ENCODE results near the gene NSMCE1.
A peak's percentile ranks its signal among the peaks of the same experiment; 100 is the strongest.

Gene NSMCE1

DNA sequence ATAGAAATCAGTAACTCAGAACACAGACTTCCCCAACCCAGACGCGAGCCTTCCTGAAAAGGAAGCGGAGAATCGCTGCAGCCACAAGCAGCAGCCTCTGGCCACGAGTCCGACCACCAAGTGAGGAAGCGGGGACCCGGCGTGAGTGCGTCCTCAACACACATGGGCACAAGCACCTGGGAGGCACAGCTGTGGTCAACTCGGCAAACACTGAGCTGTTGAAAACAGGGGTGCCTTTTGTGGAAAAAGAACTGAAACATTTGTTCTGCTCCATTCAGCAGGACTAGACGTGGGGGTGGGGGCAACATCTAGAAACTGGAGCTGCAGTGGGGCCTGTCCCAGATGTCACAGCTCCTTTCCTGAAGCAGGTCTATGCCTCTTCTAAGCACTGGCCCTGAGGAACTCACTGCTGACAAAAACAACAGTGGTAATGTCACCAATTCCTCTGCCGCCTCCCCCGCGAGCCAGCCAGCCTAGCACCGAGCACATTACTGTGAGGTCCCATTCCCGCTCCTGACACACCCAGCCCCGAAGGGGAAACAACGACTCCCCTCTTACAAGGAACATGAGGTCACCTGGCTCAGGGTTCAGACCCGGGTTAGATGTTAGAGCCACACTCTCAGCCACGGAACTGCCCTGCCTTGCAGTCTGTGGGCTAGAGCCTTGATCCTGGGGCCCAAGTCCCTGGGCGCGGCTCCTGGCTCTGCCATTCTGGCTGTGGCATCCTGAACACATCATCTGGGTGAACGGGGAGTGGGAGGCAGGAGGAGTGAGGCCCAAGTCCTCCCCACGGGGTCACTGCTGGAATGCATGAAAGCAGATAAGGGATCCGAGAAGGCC lies 36.3 kb downstream of the NSMCE1 start:
- DNase-seq: peak in 19 of 51 donors; percentile 14 to 69 (median 34)

DNA sequence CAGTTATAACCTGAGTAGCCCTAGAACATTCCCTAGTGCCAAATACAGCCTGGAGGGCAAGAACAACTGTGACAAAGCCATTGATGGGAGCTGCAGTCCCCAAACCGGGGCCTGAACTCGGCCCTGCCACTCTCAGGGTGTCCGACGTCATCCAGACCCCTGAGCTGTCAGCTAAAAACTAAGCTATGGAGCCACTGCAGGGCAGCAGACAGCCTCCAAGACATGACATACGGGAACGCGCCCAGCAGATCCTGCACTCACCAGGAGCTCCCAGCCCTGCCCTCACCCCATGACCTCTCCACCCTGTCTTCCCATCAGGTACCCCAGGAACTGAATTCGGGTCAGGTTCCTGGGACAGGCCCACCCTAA lies 36.9 kb downstream of the NSMCE1 start:
- no peak for DNase-seq

DNA sequence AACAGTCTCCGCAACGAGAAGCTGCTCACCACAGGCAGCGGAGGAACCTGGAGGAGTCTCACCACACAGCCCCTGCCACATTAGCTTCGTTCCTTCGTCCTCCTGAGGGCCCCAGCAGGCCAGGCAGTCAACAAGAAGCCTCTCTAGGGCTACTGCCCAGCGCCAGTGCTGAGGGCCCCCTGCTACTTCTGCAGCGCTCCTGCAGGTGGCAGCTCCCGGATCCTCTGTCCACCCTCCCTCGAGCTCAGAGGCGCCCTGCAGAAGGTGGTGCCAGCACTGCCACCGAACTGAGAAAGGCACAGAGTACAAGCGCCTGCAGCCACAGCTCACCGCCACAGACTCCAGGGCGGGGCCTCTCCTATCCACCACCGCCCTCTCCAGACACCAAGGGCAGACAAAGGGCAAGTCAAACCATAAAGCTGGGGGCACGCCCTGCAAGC lies 38.0 kb downstream of the NSMCE1 start:
- DNase-seq: no peak

DNA sequence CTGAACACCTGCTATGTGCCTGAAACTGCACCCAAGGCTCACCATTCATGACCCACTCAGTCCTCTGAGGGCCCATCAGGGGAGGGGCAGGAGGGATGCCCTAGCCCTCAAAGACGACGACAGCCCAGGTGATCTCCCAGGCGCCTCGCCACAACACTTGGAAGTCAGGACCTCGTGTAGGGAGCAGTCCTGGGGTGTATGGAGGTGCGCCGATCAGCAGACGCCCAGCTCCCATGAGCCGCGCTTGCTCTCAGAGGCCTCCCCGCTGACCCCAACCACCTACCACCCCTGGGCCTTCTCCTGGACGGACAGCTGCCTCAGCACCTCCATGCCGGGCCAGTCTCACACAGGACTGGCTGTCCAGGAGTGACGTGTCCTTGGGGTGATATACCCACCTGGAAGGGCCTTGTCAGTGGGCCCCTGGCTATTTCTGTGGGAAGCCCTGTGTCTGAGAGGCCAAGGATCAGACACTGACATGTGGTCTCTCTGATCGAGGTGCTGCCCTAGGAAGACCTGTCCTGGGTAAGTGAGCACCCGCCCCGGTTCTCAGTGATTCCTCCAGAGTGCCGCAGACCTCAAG lies 38.6 kb downstream of the NSMCE1 start:
- no peak for DNase-seq

DNA sequence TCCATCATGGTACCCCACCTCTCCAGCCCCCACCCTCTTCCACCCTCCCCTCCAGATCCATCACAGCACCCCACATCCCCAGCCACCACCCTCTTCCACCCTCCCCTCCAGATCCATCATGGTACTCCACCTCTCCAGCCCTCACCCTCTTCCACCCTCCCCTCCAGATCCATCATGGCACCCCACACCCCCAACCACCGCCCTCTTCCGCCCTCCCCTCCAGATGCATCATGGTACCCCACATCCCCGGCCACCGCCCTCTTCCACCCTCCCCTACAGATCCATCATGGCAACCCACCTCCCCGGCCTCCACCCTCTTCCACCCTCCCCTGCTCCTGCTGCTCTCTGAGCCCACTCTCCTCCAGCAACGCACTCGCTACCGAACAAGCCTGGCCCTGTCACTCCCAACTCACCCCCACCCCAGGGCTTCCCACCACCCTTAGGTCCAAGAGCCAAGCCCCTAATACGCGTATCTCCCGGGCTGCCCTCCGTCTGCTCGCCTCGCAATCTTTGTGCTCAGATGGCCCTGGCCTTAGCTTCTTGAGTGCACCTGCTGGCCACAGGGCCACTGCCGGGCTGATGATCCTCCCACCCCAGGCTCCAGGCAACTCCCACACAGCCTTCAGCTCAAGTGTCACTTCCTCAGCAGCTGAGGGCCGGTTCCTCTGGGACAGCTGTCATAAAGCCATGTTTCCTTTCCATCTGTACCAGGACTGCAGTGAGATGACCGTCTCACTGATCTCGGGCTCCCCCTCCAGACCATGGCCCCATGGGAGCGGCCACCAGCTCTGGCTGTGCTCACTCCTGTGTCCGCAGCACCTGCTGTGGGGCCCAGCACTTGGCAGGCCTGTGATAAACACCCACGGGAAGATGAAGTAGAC lies 39.7 kb downstream of the NSMCE1 start:
- no peak for DNase-seq

DNA sequence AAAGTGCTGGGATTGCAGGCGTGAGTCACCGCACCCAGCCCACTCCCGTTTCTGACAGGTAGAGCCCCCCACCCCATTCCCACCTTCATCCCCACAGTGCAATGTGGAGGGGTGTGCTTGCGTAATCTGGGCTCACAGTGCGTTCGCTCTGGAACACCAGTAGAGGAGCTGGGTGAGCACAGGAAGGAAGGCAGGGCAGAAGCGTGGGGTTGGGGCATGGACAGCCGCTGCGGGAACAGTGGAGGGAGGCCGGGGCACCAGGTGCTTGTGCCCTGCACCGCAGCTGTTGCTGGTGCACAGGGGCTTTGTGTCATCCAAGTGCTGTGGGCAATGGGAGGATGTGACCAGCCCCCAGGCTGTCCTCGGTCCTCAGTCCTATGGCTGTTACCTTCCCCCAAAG lies 40.5 kb downstream of the NSMCE1 start:
- DNase-seq: no peak

DNA sequence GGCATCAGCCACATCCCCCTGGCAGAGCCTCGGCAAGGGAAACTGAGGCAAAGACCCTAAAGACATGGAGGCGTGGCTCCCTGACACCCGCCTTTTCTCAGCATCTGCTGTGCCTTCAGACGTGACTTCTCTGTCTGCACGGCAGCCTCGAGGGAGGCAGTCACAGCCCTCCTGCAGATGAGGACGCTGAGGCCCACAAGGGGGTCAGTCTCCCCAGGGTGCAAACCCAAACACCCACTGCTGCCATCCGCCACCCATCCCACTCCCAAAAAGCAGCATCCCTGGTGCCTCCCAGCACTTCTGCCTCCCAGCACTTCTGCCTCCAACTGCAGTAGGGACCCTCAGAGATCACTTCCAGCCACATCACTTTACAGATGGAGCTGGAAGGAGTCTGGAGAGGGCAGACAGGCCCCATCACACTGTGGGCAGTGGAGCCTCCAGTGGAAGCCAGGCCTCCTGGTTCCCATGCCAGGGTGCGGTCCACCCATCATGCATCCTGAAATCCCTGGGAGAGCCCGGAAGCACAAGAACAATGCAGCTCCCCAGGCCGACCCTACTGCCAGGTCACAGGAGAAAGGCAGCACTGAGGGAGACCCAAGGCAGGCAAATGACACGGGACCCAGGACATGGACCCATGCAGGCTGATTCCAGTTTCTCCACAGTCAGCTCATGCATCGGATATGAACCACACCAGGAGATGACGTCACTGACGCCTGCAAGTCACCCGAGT lies 41.4 kb downstream of the NSMCE1 start:
- no peak for DNase-seq

DNA sequence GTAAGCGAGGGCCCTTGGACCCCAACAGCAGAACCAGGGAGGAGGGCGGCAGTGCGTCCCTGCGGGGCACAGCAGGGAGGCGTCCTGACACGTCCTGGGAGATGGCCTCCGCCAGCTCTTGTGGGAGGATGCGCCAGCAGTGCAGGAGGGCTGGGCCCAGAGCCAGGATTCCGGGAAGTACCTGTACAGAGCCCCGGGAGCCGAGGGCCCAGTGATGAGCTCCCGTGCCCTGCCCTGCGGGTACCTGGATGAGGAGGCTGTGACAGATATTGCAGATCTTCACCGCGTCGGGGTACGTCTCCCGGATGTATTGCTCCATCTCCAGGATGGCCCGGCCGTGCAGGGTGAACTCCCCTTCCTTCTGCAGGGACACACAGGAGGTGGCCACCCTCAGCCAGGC lies 42.1 kb downstream of the NSMCE1 start:
- DNase-seq: no peak

DNA sequence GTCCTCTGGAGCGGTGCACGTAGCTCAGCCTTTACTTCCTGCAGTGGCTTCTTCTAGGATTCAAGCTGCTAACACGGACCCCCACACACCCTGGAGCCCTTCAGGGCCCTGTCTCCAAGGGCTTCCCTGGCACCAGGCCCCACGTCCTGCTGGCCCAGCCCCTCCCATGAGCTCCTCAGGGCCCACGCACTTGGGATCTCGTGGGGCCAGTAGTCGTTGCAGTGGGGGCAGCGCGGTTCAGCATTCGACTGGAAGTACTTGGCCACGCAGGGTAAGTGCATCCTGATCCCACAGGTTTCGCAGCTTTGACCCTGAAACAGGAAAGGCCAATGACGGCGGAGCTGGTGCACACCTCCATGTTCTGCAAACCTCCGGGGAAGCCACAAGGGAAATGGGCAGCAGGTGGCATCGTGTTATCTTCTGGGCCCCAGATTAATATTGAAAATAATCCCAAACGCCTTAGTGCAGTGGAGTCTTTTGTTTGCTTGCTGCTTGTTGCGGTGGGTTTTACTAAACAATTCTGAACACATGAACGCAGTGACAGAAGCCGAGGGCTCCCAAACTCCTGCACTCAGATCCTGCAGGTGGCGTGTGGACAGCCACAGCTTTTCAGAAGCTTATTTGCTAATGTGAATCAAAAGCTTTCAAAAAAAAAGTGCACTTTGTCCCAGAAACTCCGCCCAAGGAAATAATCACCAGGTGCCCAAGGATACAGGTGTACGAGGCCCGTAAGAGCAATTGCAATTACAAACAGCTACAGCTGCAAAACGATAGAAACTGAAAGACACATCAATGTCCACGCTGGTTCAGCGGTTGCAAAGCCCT lies 42.8 kb downstream of the NSMCE1 start:
- DNase-seq: no peak

DNA sequence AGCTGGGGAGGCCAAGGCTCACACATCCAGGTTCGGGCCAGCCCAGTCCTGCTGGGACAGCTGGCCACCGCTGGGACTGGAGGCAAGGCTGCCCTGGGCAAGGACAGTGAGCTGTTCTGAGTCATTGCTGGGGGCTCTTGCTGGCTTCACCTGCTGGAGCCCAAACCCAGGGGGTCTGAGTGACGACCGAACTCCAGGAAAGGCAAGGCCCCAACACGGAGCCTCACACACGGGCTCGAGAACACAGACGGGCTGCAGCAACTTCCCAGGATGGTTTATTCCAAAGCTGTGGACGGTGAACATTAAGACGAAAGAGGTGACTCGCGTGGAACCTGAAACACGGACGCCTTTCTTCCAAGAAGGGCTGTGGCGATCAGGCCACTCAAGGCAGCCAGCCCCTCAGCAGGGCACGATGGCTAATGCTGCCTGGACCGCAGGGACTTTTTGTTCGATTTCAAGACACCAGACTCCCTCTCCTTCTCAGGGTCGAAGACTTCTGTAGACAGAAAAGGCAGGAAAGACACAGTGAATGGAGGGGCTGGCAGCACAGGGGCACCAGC lies 43.8 kb downstream of the NSMCE1 start:
- no peak for DNase-seq

DNA sequence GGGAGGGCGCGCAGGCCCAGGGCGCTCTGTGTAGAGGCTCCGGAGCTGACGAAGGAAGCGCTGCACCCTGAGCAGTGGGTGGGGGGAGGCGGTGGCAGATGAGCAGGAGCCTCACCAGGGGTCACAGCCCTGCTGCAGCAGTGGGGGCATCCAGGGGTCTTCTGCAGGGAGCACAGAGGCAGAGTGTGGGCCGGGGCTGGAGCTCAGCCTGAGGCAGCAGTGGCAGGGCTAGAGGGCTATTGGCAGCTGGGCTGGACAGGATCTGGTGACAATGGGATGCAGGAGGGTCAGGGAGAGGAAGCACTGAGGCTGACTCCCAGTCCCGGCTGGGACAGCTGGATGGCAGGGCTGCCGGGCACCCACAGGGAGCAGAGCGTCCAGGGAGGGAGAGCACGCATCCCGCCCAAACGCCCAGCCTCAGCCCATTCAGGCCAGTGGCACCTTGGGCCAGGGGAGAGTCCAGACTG lies 44.3 kb downstream of the NSMCE1 start:
- DNase-seq: no peak

DNA sequence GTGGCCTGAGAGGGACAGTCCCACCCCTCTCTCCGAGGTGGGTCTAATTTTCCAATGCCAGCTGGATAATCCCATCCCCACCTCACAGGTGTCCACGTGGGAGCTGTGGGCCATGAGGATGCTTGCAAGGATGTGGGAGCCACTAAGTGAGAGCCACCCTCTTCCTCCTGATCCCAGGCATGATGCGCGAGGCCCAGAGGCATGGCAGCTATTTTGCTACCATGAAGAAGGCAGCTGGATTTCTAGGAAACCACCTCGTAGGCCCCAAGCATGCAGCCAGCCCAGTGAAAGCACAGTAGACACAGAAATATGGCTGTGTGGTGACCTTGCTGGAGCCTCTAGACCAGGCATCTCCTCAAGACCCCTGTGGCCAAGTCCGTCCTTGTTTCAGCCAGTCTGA lies 44.9 kb downstream of the NSMCE1 start:
- no peak for DNase-seq

DNA sequence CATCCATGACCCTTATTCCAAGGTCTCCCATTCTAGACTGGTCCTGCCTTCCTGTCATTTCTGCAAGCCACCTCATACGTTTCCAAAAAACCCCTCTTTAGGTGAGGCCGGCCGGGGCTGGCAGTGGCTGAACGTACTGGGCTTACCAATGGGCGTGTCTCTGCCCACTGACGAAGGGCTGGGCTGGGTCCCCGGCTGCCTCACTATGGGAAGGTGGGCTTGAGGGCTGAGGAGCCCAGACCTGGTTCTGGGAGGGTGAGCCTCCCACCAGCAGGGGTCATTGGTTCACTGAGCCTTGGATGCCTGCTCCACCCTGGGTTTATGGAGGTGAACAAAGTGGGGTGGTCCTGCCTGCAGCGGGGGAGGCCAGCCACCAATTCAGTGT lies 45.4 kb downstream of the NSMCE1 start:
- DNase-seq: no peak

DNA sequence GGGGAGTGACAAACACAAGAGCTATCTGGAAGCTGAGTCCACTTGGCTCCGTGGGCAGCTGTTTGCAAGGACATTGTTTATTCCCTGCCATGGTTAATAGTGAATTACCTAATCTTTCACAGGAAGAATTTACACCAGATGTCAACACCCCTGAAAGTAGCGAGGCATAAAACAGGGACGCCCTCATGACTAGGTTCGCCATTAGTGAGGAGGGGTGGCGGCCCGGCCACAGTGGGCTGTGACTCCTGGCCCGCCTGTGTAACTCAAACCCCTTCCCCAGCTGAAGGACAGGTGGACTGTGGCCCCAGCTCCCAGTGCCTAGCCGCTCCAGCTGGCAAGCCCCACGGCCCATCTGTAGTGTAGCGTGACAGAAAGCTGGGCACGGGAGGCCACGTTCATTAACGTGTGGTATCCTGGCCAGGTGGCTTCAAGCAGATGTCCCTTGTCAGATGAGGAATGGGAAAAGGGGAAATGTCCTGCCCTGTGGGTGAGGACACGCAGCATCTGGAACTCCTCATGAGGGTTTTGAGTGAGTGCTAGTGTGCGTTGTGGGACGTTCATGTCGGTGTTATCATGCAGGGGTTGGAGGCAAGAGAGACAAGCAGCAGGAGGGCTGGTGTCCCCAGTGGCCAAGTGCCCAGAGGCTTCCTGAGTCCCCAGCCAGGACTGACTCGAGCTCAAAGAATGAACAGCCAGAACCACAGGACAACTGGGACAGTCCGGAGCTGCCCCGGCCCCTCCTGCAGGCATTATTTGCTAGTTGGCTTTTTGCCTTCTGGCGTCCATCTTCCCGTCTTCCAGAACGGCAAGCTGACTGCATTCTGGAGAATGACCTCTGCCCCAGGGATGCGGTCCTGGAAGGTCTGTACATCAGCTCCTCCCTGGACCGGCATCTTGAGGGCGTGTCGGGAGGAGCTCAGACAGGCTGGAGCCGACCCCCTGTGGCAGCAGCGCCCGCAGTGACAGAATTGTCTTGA lies 46.0 kb downstream of the NSMCE1 start:
- no peak for DNase-seq

DNA sequence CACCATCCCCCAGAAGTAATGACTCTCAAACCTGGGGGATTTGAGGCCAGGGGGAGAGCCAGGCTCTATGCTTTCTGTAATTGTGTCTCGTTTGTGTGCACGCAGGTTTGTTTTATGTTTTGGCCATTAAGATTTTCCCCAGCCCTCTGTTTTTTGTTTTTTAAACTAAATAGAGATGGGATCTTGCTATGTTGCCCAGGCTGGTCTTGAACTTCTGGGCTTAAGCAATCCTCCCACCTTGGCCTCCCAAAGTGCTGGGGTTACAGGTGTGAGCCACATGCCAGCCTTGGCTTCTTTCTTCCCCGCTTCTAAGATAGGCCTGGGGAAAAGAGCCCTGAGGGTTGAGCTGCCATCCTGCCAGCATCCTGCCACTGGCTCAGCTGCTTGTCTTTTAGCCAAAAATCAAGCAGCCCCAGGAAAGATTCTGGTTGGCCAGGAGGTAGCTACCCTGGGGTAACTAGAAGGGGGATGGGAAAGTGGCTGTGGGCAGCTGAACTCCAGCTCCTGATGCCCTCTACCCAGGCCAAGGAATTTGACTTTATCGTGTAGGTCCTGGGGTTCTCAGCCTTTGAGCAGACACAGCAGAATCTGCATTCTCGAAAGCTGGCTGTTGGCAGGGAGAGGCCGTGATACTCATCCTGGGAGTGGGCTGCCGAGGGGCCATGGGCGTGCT lies 46.9 kb downstream of the NSMCE1 start:
- no peak for DNase-seq

DNA sequence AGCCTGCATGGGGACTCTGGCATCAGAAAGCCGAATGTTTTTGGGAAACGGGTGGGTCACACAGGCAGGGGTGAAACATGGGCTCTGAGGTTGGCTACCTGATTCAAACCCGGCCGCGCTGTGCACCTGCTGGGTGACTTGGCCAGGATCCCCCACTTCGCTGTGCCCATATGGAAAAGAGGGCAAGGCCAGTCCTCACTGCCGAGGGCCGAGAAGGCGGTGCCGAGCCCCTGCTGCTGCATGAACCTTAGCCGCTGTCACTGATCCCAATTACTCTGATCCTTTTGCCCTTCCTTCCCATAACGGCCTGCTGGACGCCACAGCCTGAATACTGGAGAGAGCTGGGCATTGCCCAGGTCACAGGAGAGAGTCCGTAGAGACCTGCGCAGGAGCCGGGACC lies 47.6 kb downstream of the NSMCE1 start:
- DNase-seq: no peak

DNA sequence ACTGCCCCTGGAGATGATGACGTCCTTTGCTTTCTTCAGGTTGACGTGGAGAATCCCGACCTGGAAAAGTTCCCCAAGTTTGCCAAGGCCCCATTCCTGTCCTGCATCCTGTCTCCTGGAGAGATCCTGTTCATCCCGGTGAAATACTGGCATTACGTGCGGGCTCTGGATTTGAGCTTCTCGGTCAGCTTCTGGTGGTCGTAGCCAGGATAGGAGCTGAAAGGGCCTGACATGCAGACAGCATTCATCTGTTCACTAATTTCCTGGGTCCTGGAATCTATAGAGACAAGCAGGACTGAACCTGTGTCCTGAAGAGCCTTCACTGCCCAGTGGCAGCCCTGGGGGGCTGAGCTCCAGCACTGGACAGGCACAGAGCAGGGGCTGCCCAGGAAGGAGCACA lies 48.0 kb downstream of the NSMCE1 start:
- no peak for DNase-seq

DNA sequence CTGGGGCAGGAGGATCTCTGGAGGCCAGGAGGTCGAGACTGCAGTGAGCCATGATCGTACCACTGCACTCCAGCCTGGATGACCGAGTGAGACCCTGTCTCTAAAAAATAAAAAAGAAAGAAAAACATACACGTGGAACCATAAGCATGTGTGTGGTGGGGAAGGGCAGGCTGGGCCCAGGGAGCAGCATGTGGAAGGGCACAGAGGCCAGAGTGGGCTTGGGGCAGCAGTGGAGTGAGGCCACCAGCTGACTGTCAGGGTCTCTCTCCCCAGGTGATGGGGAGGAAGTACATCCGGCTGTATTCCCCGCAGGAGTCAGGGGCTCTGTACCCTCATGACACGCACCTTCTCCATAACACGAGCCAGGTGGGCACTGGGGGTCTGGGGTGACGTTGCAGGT lies 48.5 kb downstream of the NSMCE1 start:
- no peak for DNase-seq

DNA sequence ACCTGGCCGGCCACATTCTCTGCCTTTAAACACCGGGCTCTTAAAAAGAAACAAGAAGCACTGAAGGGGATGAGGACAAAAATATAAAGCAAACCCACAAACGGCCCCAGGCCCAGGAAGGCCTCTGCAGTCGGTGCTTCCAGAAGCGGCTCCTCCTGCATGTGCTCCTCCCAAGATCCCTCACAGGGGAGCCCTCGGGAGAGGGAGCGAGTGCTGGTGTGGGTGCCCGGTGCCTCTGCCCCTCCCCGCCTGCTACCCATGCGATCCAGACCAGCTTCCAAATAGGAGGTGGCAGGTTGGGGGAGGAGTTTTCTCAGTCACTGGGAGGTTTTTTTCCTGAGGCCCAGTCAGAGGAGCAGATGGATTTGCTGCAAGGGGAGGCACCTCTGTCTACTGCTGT lies 49.4 kb downstream of the NSMCE1 start:
- DNase-seq: no peak
